ENCODE measurements around the gene TRIM67.

- no peak for TF ChIP-seq CTCF (IDR thresholded peaks at IDR 0.05; ENCODE audit: poor library complexity, severe bottlenecking)
- TF ChIP-seq TAF1 (IDR thresholded peaks at IDR 0.05; ENCODE audit: low read depth) = no peak
Observed at GRCh38 chr1:231208980-231209379, 47.1 kb downstream of the TRIM67 start.

Measured in neural cell (in vitro differentiated cells).